ENCODE data around the gene CEL.

DNA sequence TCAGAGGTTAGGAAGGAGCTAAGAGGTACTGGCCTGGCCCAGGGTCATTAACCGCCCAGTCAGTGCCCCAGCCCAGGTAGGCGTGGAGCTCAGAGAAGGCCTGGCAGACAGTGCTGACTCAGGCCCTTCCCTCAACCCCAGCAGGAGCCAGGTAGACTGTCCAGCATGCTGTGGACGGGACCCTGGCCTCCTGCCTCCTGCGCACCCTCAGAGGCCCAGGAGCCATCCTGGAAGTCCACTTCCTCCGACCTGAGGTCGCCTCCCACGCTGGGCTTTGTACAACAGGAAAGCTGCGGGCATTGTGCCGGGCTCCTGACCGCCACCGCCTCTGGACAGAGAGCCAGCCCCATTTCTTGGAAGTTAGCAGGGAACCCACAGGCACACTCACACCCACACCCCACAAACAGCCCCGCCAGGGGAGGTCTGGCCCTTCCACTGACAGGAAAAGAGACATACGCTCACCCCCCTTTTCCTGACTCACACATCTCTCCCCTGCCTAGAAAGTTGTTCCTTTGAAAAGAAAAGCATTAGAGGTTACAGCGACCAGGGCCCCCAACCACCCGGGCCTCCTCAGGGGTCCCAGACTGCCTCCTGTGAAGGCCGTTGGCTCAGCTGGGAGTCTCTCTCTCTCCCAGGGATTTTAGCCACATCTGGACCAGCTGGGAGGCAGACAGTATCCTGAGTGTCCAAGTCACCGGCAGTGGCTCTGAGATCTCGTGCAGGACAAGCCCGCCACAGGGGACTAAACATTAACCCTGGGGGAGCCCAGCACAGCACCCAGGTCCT lies 51.6 kb downstream of the CEL start:
- TF ChIP-seq EZH2 (IDR thresholded peaks at IDR 0.05; ENCODE audit: borderline replicate concordance, low read depth, low read length, severe bottlenecking) (no peak), GATA2 (IDR thresholded peaks at IDR 0.05; ENCODE audit: insufficient read depth, insufficient read length, low read depth, low read length) (no peak)
- TF ChIP-seq, protein P1, sequence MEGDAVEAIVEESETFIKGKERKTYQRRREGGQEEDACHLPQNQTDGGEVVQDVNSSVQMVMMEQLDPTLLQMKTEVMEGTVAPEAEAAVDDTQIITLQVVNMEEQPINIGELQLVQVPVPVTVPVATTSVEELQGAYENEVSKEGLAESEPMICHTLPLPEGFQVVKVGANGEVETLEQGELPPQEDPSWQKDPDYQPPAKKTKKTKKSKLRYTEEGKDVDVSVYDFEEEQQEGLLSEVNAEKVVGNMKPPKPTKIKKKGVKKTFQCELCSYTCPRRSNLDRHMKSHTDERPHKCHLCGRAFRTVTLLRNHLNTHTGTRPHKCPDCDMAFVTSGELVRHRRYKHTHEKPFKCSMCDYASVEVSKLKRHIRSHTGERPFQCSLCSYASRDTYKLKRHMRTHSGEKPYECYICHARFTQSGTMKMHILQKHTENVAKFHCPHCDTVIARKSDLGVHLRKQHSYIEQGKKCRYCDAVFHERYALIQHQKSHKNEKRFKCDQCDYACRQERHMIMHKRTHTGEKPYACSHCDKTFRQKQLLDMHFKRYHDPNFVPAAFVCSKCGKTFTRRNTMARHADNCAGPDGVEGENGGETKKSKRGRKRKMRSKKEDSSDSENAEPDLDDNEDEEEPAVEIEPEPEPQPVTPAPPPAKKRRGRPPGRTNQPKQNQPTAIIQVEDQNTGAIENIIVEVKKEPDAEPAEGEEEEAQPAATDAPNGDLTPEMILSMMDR (IDR thresholded peaks at IDR 0.05; ENCODE audit: extremely low read depth in 1 of 2, insufficient read depth in 1 of 2, low read depth in 1 of 2, low read length in 2 of 2), result no peak

Data from endothelial cell of umbilical vein (primary cell).